HepG2 (cell line): Measurements from ENCODE around the gene CYP11A1. TPM values are rescaled to one million over a fixed set of nuclear protein-coding genes. Genes with fewer than 3 reads are reported as not detected.

Experiments
- ATAC-seq: fragments of 200-7000 bp; cut with Tn5 transposase; 3 replicates; pipeline ENCODE4 v1.9.1; 2020; ENCODE audit warnings: mild to moderate bottlenecking, moderate library complexity
- BruUV-seq: library from RNA; stranded (reverse); fragments of 400-500 nt; replicated peaks from 2 replicates; lab custom pipeline; 2021; lab: Mats Ljungman, UMichigan
- CTCF ChIA-PET: fragments of 300-600 bp; formaldehyde crosslinking; extraction: SDS; loops from one replicate; lab custom pipeline; 2021; ENCODE audit warnings: low total read pairs, inconsistent platforms, low intra/inter-chr PET ratio; lab: Yijun Ruan, JAX
- POLR2A ChIA-PET: fragments of 350-600 bp; sonication (Branson Sonifier 250); formaldehyde crosslinking; loops from one replicate; lab custom pipeline; 2020; ENCODE audit warnings: antibody characterized with exemption, inconsistent platforms; lab: Yijun Ruan, JAX
- DNase-seq: peaks from one replicate; pipeline ENCODE4 v3.0.0-alpha.2; 2015; ENCODE audit warnings: low spot score
- FAIRE-seq: peaks from 3 replicates; lab custom pipeline; 2011; peaks lifted over from hg19 to GRCh38; lab: Jason Lieb, UNC
- H2AFZ ChIP-seq: one replicate; pipeline ENCODE4 v1.6.1; 2011; ENCODE audit warnings: low read length, inconsistent platforms
- H3K27ac ChIP-seq: fragments of 300-600 bp; 3 replicates; pipeline ENCODE4 v1.8.0; 2011; ENCODE audit warnings: mixed run types, mild to moderate bottlenecking, mixed read lengths, low read length, inconsistent platforms; ENCODE audit not compliant: insufficient read depth; ENCODE audit errors: extremely low read length
- H3K27me3 ChIP-seq, 2 experiments: fragments of 200-600 bp in 1 of 2; 2 replicates in 1 of 2; 3 replicates in 1 of 2; pipeline versions ENCODE4 v1.6.0 to v1.8.0; 2011; ENCODE audit warnings: low read length in 2 of 2, mild to moderate bottlenecking in 2 of 2, moderate library complexity in 2 of 2, inconsistent platforms in 1 of 2; ENCODE audit not compliant: insufficient read depth in 2 of 2, control insufficient read depth in 1 of 2
- H3K36me3 ChIP-seq, 2 experiments: fragments of 200-600 bp in 1 of 2; replicated peaks in 1 of 2; 2 replicates in 1 of 2; 3 replicates in 1 of 2; pipeline versions ENCODE4 v1.5.1 to v1.8.0; 2011; ENCODE audit warnings: low read length in 2 of 2, inconsistent platforms in 1 of 2; ENCODE audit not compliant: insufficient read depth in 2 of 2, control insufficient read depth in 1 of 2
- H3K4me1 ChIP-seq: 2 replicates; pipeline ENCODE4 v1.5.1; 2012; ENCODE audit warnings: low read length, inconsistent platforms; ENCODE audit not compliant: insufficient read depth
- H3K4me2 ChIP-seq: 2 replicates; pipeline ENCODE4 v1.6.0; 2011; ENCODE audit warnings: low read depth, low read length, inconsistent platforms
- H3K4me3 ChIP-seq, 3 experiments: fragments of 200-600 bp in 1 of 3; sonication (generic), shearing (Covaris generic) in 1 of 3; replicated peaks in 1 of 3; 2 replicates each; pipeline ENCODE4 v1.5.1; 2011 to 2016; ENCODE audit warnings: low read length in 3 of 3, inconsistent platforms in 2 of 3, low read depth in 2 of 3, mild to moderate bottlenecking in 2 of 3, control low read depth in 1 of 3, mixed read lengths in 1 of 3; ENCODE audit not compliant: insufficient read depth in 1 of 3
- H3K79me2 ChIP-seq: one replicate; pipeline ENCODE4 v1.6.1; 2011; ENCODE audit warnings: low read length, inconsistent platforms; ENCODE audit not compliant: insufficient read depth
- H3K9ac ChIP-seq: 2 replicates; pipeline ENCODE4 v1.6.0; 2011; ENCODE audit warnings: mild to moderate bottlenecking, low read depth, low read length, inconsistent platforms; ENCODE audit not compliant: insufficient read depth
- H3K9me3 ChIP-seq: 2 replicates; pipeline ENCODE4 v1.5.1; 2012; ENCODE audit warnings: mild to moderate bottlenecking, low read length
- H4K20me1 ChIP-seq: 2 replicates; pipeline ENCODE4 v1.6.0; 2011; ENCODE audit warnings: inconsistent platforms, mild to moderate bottlenecking, low read length, moderate library complexity; ENCODE audit not compliant: insufficient read depth
- CTCF ChIP-seq: sonication (generic); formaldehyde crosslinking; IDR thresholded peaks from 2 replicates; pipeline ENCODE4 v1.5.0; 2020; ENCODE audit warnings: mild to moderate bottlenecking, missing genetic modification reagents, moderate library complexity
- E2F5 ChIP-seq: sonication (generic); formaldehyde crosslinking; conservative IDR thresholded peaks from 2 replicates; pipeline ENCODE4 v1.4.0; 2020; ENCODE audit warnings: missing genetic modification reagents
- FOSL2 ChIP-seq: sonication (generic); formaldehyde crosslinking; IDR thresholded peaks from 2 replicates; pipeline ENCODE4 v1.4.0; 2020; ENCODE audit warnings: missing genetic modification reagents
- MXI1 ChIP-seq: IDR thresholded peaks from 3 replicates; pipeline ENCODE4 v1.6.1; 2012; ENCODE audit warnings: low read depth, low read length, inconsistent platforms, borderline replicate concordance
- PAXIP1 ChIP-seq: sonication (generic); formaldehyde crosslinking; conservative IDR thresholded peaks from 2 replicates; pipeline ENCODE4 v1.4.0; 2020; ENCODE audit warnings: mild to moderate bottlenecking, missing genetic modification reagents, moderate library complexity
- PHF20 ChIP-seq: sonication (generic); formaldehyde crosslinking; IDR thresholded peaks from 2 replicates; pipeline ENCODE4 v1.5.0; 2020; ENCODE audit warnings: mild to moderate bottlenecking, missing genetic modification reagents
- ZNF687 ChIP-seq: sonication (generic); formaldehyde crosslinking; IDR thresholded peaks from 2 replicates; pipeline ENCODE4 v1.5.1; 2020; ENCODE audit warnings: mild to moderate bottlenecking, missing genetic modification reagents, moderate library complexity
- ZNF713 ChIP-seq: sonication (generic); formaldehyde crosslinking; IDR thresholded peaks from 2 replicates; pipeline ENCODE4 v1.4.0; 2020; ENCODE audit warnings: mild to moderate bottlenecking, missing genetic modification reagents
- WGBS: methylation state at CpG from one replicate; pipeline ENCODE4 v1.1.6; 2017; ENCODE audit warnings: low lambda C conversion rate; 5-methylcytosine and 5-hydroxymethylcytosine counted together
- in situ Hi-C: cut with HindIII; loops from 2 replicates; pipeline ENCODE4 v1.10.0; 2017; ENCODE audit warnings: low pct_unique_long_range_greater_than_20kb; ENCODE audit not compliant: extremely low pct_ligation_motif_present
- intact Hi-C: fragments of 100-400 bp; cut with micrococcal nuclease; formaldehyde crosslinking; loops from one replicate; pipeline ENCODE4 v1.10.0; 2022; ENCODE audit not compliant: unreplicated experiment
- polyA plus RNA-seq, 8 experiments: library from polyadenylated mRNA; depleted of rRNA in 3 of 8; stranded (reverse) in 7 of 8; unstranded in 1 of 8; fragments of >200 nt; fragmentation: Illumina TruSeq in 4 of 8; extraction: Trizol in 4 of 8; gene quantifications; 2 replicates each; pipeline versions ENCODE4 v1.2.1 to v1.2.3, GENCODE V29; 2011 to 2016; ENCODE audit warnings: low read depth in 4 of 8, missing spikeins in 1 of 8, mixed read lengths in 1 of 8; ENCODE audit not compliant: insufficient read depth in 1 of 8
- total RNA-seq, 5 experiments: library from RNA; depleted of rRNA; stranded (reverse); fragments of >200 nt; fragmentation: Illumina TruSeq; extraction: Trizol; gene quantifications; 2 replicates each; pipeline ENCODE4 v1.2.3, GENCODE V29; 2016; ENCODE audit warnings: low read depth in 1 of 5

CYP11A1 gene
- total and polyA plus RNA-seq, 2 of the 13 experiments (the other 11 are each of a cell fraction or from before 2014, with no cell fraction given) = 0.66 to 0.92 TPM

GRCh38 chr15:74396445-74397238 is 29.2 kb upstream of the CYP11A1 start (continued):
- peak; percentile 45; the same call in 1 of the 2 replicates for TF ChIP-seq PAXIP1 (CRISPR knock-in tag)
- peak; percentile 26; the same call in 1 of the 3 replicates for TF ChIP-seq MXI1
- peak; percentile 44 for TF ChIP-seq CTCF (CRISPR knock-in tag)
- peak; percentile 96 for TF ChIP-seq FOSL2 (CRISPR knock-in tag)
- TF ChIP-seq PHF20 = no peak
- no peak for TF ChIP-seq ZNF713

- H3K27me3 ChIP-seq = peaks cover 5 to 55% of the 10 kb centered on the region in 2 experiments; a peak in 3 of 5 replicates
- 0 out of 2 replicates have a peak overlapping the region, but pooled peaks have one; percentile 22 for H3K9ac ChIP-seq
- peak overlapping the region; percentile 64 for H3K4me2 ChIP-seq
- H3K79me2 ChIP-seq = no peaks in the 10 kb centered on the region
- CTCF ChIA-PET = no interaction called here
- peak; percentile 37 for ATAC-seq
- H3K4me1 ChIP-seq = peaks cover 48% of the 10 kb centered on the region
- DNase-seq = no peak
- no peaks in the 10 kb centered on the region for H3K36me3 ChIP-seq
- no peak overlapping the region for H2AFZ ChIP-seq
- FAIRE-seq = no peak
- 10% methylated on average over 9 of the region's 10 CpGs for WGBS
- peak; percentile 45; the same call in 1 of the 2 replicates for TF ChIP-seq ZNF687 (CRISPR knock-in tag)
- TF ChIP-seq E2F5 = no peak
- no peak overlapping the region for H3K27ac ChIP-seq
- no peaks in the 10 kb centered on the region for H4K20me1 ChIP-seq
- POLR2A ChIA-PET = interaction anchor here (1.0 to 3.0 kb wide), 7 partner anchors 11 to 65 kb away, joined by 3 to 20 read pairs (median 4); partner anchors contain the start of gene UBL7
- intact Hi-C loops (no loop called here), in situ Hi-C loops (no loop called here)
- peak overlapping the region in 1 of 3 experiments; percentile 34; a peak in 1 of 6 replicates for H3K4me3 ChIP-seq
- no TSS peak for BruUV-seq
- H3K9me3 ChIP-seq = no peaks in the 10 kb centered on the region
These were observed 28.6 kb upstream of the CYP11A1 start for GRCh38 chr15:74396146-74396438.
